MCF 10A (cell line): ENCODE data around the gene PRR14L. TPM values are rescaled to one million over a fixed set of nuclear protein-coding genes. Genes with fewer than 3 reads are reported as not detected.

Experiments
- BruUV-seq: library from RNA; stranded (reverse); fragments of 400-500 nt; replicated peaks from 2 replicates; lab custom pipeline; 2021; lab: Mats Ljungman, UMichigan
- CTCF ChIA-PET: fragments of 300-600 bp; sonication (Branson Sonifier 250); formaldehyde crosslinking; extraction: SDS; loops from one replicate; lab custom pipeline; 2021; ENCODE audit warnings: antibody characterized with exemption, inconsistent platforms; lab: Yijun Ruan, JAX
- POLR2A ChIA-PET: fragments of 300-600, 350-650 bp; sonication (Branson Sonifier 250); formaldehyde crosslinking; extraction: SDS; loops from one replicate; lab custom pipeline; 2020; ENCODE audit warnings: antibody characterized with exemption, inconsistent platforms; lab: Yijun Ruan, JAX
- DNase-seq: peaks from one replicate; pipeline ENCODE4 v3.0.0-alpha.2; 2018; ENCODE audit not compliant: unreplicated experiment
- H3K27ac Mint-ChIP-seq: one replicate; pipeline ENCODE4 v1.8.0; 2022; ENCODE audit warnings: mild to moderate bottlenecking, low read depth, mixed read lengths; ENCODE audit not compliant: unreplicated experiment
- H3K27me3 Mint-ChIP-seq: one replicate; pipeline ENCODE4 v1.8.0; 2022; ENCODE audit warnings: mixed read lengths; ENCODE audit not compliant: insufficient read depth, unreplicated experiment
- H3K36me3 Mint-ChIP-seq: one replicate; pipeline ENCODE4 v1.8.0; 2022; ENCODE audit warnings: mild to moderate bottlenecking, moderate library complexity, mixed read lengths; ENCODE audit not compliant: insufficient read depth, unreplicated experiment
- H3K4me1 Mint-ChIP-seq: one replicate; pipeline ENCODE4 v1.8.0; 2022; ENCODE audit warnings: mixed read lengths; ENCODE audit not compliant: insufficient read depth, unreplicated experiment
- H3K4me3 Mint-ChIP-seq: one replicate; pipeline ENCODE4 v1.8.0; 2022; ENCODE audit warnings: mild to moderate bottlenecking, moderate library complexity, mixed read lengths; ENCODE audit not compliant: unreplicated experiment
- H3K9me3 Mint-ChIP-seq: one replicate; pipeline ENCODE4 v1.8.0; 2022; ENCODE audit warnings: mixed read lengths; ENCODE audit not compliant: unreplicated experiment
- CTCF ChIP-seq: fragments of 200-600 bp; IDR thresholded peaks from one replicate; pipeline ENCODE4 v1.8.0; 2022; ENCODE audit warnings: antibody characterized with exemption, mild to moderate bottlenecking; ENCODE audit not compliant: unreplicated experiment
- intact Hi-C: fragments of 100-400 bp; cut with micrococcal nuclease; formaldehyde crosslinking; loops from 2 replicates; pipeline ENCODE4 v1.14.1; 2022
- total RNA-seq: library from RNA; stranded (reverse); gene quantifications from 2 replicates; pipeline ENCODE4 v1.2.3, GENCODE V29; 2022

PRR14L gene
- total RNA-seq, 1 experiment from 2014 or later, result 37.4 TPM

- intact Hi-C loops, result loop anchor here (10.0 kb wide), 1 partner anchor 293 kb away; the partner anchor contains the start of gene PATZ1
- Mint-ChIP-seq H3K36me3 (peaks cover 44% of the 10 kb centered on the region), H3K4me1 (peaks cover 22% of the 10 kb centered on the region), H3K27me3 (no peaks in the 10 kb centered on the region), H3K27ac (no peak overlapping the region), H3K9me3 (no peaks in the 10 kb centered on the region), H3K4me3 (no peak overlapping the region)
- POLR2A ChIA-PET, result interaction anchor here (2.0 to 2.3 kb wide), 2 partner anchors 9 to 24 kb away, joined by 12 to 13 read pairs; partner anchors contain the start of gene PISD
- no peak for DNase-seq
- CTCF ChIA-PET, result interaction anchor here (0.7 to 5.2 kb wide), 3 partner anchors 27 to 1179 kb away, joined by 3 to 28 read pairs (median 4); no protein-coding TSS in a partner anchor
- no peak for TF ChIP-seq CTCF
- no TSS peak for BruUV-seq
Observed at GRCh38 chr22:31637447-31637890, 112.5 kb downstream of the PRR14L start.

- no peak overlapping the region for H3K27ac Mint-ChIP-seq
- intact Hi-C loops, result loop anchor here (10.0 kb wide), 1 partner anchor 291 kb away; the partner anchor contains the start of gene PATZ1
- no TSS peak for BruUV-seq
Observed at GRCh38 chr22:31635638-31636306, 114.2 kb downstream of the PRR14L start.

GRCh38 chr22:31631436-31631835 lies 118.5 kb downstream of the PRR14L start:
- BruUV-seq, result no TSS peak
- Mint-ChIP-seq H3K4me3 (peak overlapping the region; percentile 75), H3K27me3 (no peaks in the 10 kb centered on the region), H3K36me3 (peaks cover 50% of the 10 kb centered on the region), H3K9me3 (no peaks in the 10 kb centered on the region), H3K4me1 (peaks cover 24% of the 10 kb centered on the region), H3K27ac (no peak overlapping the region)
- ChIA-PET POLR2A (interaction anchor here (1.3 to 4.2 kb wide), 4 partner anchors 13 to 195 kb away, joined by 4 to 32 read pairs (median 9); partner anchors contain the start of gene PISD), CTCF (interaction anchor here (0.5 to 2.8 kb wide), 7 partner anchors 11 to 1430 kb away, joined by 3 to 13 read pairs (median 3); no protein-coding TSS in a partner anchor)
- no peak for DNase-seq
- TF ChIP-seq CTCF, result no peak
- intact Hi-C loops, result loop anchor here (5.0 to 10.0 kb wide), 2 partner anchors 74 to 287 kb away; partner anchors contain the start of gene PATZ1

More at GRCh38 chr22:31635638-31636306, 114.2 kb downstream of the PRR14L start:
- Mint-ChIP-seq H3K4me1 (peaks cover 18% of the 10 kb centered on the region), H3K36me3 (peaks cover 28% of the 10 kb centered on the region), H3K9me3 (no peaks in the 10 kb centered on the region), H3K4me3 (no peak overlapping the region), H3K27me3 (no peaks in the 10 kb centered on the region)
- POLR2A ChIA-PET, result interaction anchor here (0.6 to 2.8 kb wide), 6 partner anchors 9 to 387 kb away, joined by 3 to 27 read pairs (median 3); partner anchors contain the start of gene PISD
- CTCF ChIA-PET, result interaction anchor here (0.6 to 5.2 kb wide), 7 partner anchors 12 to 362 kb away, joined by 3 to 28 read pairs (median 4); no protein-coding TSS in a partner anchor
- TF ChIP-seq CTCF, result no peak
- DNase-seq, result no peak

Other genes with a start within 250 kb of the PRR14L start
- 38.3 and 48.2 TPM in 2 replicates for gene PISD, start 87.9 kb downstream of the PRR14L start, total RNA-seq
- gene DEPDC5, start 3.9 kb upstream of the PRR14L start, total RNA-seq, result 13.3 and 16.2 TPM in 2 replicates
- gene YWHAH, start 194.4 kb upstream of the PRR14L start, total RNA-seq, result 64.2 and 79.9 TPM in 2 replicates